Renal cortex interstitium (tissue), 3 donors: Measurements from ENCODE around the gene EEF1A1. TPM values are rescaled to one million over a fixed set of nuclear protein-coding genes. Genes with fewer than 3 reads are reported as not detected.

Source experiments
- polyA plus RNA-seq, 3 donors: library from polyadenylated mRNA; unstranded; fragments of 120-200 nt; gene quantifications; one replicate each; pipeline ENCODE4 v1.2.1, GENCODE V29; 2013; ENCODE audit not compliant: insufficient read length in 3 of 3

Gene EEF1A1
- polyA plus RNA-seq, 3 donors, result 18,648 to 21,809 (median 18,824) TPM

Other genes starting within 250 kb of the EEF1A1 start
- not detected for gene DPPA5, start 166.8 kb downstream of the EEF1A1 start, polyA plus RNA-seq
- gene KHDC3L, start 158.4 kb downstream of the EEF1A1 start, polyA plus RNA-seq, result under 1 TPM in 1 of 3 donors, not detected in 2; 0.20 TPM
- gene OOEP, start 151.1 kb downstream of the EEF1A1 start, polyA plus RNA-seq, result under 1 TPM in 2 of 3 donors, not detected in 1; 0.38 to 0.40 TPM
- gene DDX43, start 126.2 kb downstream of the EEF1A1 start, polyA plus RNA-seq, result 1 to 10 TPM in 1 of 3 donors, under 1 TPM in 2; 0.37 to 1.3 (median 0.62) TPM
- gene CGAS, start 68.7 kb downstream of the EEF1A1 start, polyA plus RNA-seq, result 1 to 10 TPM; 2.9 to 3.2 (median 3.1) TPM
- gene MTO1, start 59.3 kb downstream of the EEF1A1 start, polyA plus RNA-seq, result 10 to 100 TPM; 27.4 to 34.7 (median 30.3) TPM
- gene SLC17A5, start 133.0 kb upstream of the EEF1A1 start, polyA plus RNA-seq, result 10 to 100 TPM; 18.9 to 20.6 (median 20.2) TPM
- 10 to 100 TPM; 11.9 to 14.9 (median 12.8) TPM for gene CD109, start 175.2 kb upstream of the EEF1A1 start, polyA plus RNA-seq